HG03354 (cell line): ENCODE measurements around the gene RANBP17.

ENCODE experiments used
- ATAC-seq: cut with Tn5 transposase; IDR thresholded peaks from one replicate; pipeline ENCODE4 v1.9.1; 2021; ENCODE audit warnings: mild to moderate bottlenecking; ENCODE audit not compliant: unreplicated experiment, poor library complexity, severe bottlenecking

RANBP17 gene

GRCh38 chr5:171055875-171056454, 194.1 kb downstream of the RANBP17 start:
- no peak for ATAC-seq

- no peak for ATAC-seq
Measured at GRCh38 chr5:171067540-171068130, 205.8 kb downstream of the RANBP17 start.

DNA sequence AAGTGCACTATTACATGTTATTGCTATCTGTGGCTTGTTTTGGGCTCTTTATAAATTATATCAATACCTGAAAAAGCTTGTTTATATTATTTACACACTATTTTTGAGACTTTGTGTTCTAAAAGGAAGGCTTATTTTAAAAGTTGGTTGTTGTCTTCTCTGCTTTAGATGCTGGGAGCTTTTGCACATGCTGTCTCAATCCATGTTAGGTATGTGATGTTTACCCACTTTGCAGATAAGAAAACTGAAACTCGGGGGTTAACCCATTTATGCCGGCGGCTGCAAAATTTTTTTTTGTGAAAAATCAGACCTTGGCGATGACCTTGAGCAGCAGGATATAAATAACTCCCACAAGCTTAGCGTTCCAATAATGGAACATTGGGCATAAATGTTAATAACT, 212.9 kb downstream of the RANBP17 start:
- ATAC-seq = no peak

DNA sequence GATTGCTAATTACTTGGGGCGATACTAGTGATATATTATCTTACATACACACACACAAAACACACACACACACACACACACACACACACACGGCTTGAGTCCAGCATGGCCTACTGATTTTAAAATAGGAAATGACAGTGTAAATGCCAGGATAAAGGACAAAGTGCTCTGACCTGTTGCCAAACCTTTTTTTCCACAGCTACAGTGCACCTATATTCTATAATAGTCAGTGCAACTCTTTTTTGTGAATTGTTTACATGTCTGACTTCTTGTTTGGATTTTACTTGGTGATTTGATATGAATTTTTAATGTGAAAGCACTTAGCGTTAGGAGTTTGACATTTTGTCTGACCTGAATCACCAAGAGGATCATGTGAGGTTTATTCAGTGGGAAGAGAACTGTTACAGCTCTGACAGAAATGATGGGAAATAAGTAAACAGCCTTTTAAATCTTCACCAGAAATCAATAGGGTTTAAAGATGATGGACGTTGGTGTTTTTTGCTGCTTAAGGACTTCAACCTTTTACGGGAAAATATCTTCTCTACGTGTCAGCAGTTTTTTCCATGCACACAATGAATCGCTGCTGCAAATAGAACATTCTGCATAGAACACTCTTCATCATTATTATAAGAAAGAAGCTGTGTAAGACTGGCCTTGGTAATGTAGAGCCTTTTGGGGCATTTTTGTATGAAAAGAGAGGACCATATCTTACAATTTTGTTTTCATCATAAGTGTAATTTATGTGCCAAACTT, 218.5 kb downstream of the RANBP17 start:
- no peak for ATAC-seq

- no peak for ATAC-seq
Measured at GRCh38 chr5:171081319-171081718, 219.5 kb downstream of the RANBP17 start.

DNA sequence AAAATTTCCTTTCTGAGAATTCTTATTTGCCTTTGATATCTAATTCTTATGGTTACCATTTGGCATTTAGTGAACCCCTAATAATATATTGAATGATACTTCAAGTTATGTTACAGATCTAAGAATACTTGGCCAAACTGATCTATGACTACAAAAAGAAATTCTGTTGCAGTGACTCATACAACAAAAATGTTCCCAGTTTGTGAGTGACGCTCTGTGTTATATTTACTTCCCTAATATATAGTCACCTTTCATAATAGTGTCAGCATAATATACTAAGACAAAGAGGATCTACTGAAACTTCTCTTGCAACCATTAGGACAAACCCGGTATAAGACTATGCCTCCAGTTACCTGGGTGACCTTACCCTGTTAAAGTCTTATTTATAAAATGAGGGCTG, 230.4 kb downstream of the RANBP17 start:
- no peak for ATAC-seq

DNA sequence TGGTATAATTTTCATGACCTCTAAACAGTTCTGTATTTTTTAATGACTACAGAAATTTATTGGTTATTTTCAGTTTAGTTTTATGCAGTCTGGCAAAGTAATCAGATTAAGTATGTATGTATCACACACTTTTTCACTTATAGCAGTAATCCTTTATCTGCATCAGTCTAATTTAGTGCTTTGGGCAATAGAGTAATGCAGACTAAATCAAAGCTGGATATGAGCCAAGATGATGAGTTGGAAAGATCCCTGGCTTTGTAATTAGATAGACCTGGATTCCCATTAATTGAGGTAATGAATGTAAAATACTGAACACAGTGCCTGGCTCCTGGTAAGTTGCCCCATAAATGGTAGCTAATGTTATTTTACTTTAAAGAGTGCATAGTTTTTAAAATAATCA, 231.8 kb downstream of the RANBP17 start:
- ATAC-seq = no peak

DNA sequence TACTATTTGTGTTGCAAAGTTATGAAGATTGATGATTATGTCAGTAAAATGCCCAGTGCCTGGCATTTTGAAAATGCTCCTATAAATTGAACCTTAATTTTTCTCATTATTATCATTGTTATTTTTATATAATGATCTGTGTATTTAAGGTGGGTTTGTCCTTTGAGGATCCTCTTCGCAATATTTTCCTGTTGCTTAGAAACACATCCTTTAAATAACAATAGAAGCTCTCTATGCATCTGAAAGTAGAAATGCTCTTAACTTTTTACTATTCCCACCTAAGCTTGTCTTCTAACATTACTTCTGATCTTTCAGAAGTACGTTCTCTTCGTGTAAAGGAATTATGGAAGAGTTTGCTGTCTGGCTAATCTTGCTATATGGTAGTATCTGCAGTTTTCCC, 232.5 kb downstream of the RANBP17 start:
- ATAC-seq = no peak

DNA sequence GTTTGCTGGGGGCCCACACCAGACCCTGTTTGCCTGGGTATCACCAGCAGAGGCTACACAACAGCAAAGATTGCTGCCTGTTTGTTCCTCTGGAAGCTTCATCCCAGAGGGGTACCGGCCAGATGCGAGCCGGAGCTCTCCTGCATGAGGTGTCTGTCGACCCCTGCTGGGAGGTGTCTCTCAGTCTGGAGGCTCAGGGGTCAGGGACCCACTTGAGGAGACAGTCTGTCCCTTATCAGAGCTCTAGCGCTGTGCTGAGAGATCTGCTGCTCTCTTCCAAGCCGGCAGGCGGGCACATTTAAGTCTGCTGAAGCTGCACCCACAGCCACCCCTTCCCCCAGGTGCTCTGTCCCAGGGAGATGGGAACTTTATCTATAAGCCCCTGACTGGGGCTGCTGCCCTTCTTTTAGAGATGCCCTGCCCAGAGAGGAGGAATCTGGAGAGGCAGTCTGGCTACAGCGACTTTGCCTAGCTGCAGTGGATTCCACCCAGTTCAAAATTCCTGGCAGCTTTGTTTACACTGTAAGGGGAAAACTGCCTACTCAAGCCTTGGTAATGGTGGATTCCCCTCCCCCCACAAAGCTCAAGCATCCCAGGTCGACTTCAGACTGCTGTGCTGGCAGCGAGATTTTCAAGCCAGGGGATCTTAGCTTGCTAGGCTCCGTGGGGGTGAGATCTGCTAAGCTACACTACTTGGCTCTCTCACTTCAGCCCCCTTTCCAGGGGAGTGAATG, 241.2 kb downstream of the RANBP17 start:
- ATAC-seq = no peak

GRCh38 chr5:171107669-171108068, 245.9 kb downstream of the RANBP17 start:
- ATAC-seq = no peak

GRCh38 chr5:171115519-171115918, 253.7 kb downstream of the RANBP17 start:
- ATAC-seq = no peak

GRCh38 chr5:171116719-171117118, 254.9 kb downstream of the RANBP17 start:
- ATAC-seq = no peak

- ATAC-seq = no peak
Measured at GRCh38 chr5:171120986-171121622, 259.3 kb downstream of the RANBP17 start.

GRCh38 chr5:171121638-171122037, 259.8 kb downstream of the RANBP17 start:
- ATAC-seq = no peak

GRCh38 chr5:171122372-171122771, 260.6 kb downstream of the RANBP17 start:
- ATAC-seq = no peak

GRCh38 chr5:171123417-171123816, 261.6 kb downstream of the RANBP17 start:
- no peak for ATAC-seq

DNA sequence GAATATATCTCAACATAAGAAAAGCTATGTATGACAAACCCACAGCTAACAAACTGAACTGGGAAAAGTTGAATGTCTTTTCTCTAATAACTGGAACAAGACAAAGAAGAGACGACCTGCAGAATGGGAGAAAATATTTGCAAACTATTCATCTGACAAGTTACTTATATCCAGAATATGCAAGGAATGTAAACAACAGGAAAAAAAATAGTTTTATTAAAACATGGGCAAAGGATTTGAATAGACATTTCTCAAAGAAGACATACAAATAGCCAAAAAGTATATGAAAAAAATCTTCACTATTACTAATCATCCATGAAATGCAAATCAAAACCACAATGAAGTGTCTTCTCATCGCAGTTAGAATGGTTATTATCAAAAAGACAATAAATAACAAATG, 265.5 kb downstream of the RANBP17 start:
- ATAC-seq = no peak

- no peak for ATAC-seq
Measured at GRCh38 chr5:171128136-171128535, 266.3 kb downstream of the RANBP17 start.

DNA sequence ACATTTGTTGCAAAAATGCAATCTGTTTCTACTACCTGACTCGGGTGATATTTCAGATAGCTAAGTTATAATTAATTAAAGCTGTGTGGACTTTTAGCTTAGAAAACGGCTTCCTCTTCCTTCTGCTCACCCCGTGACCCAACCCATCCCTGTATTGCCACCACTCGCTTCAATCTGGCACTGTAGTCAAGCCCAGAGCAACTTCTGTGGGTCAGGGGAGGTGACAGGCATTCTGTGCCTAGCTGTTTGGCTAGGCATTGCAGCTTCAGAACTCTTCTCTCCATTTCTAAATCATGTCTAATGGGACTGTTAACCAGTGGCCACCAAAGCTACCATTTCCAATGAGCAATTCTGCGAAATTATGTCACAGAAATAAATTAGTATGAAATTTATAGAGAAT, 267.5 kb downstream of the RANBP17 start:
- no peak for ATAC-seq

DNA sequence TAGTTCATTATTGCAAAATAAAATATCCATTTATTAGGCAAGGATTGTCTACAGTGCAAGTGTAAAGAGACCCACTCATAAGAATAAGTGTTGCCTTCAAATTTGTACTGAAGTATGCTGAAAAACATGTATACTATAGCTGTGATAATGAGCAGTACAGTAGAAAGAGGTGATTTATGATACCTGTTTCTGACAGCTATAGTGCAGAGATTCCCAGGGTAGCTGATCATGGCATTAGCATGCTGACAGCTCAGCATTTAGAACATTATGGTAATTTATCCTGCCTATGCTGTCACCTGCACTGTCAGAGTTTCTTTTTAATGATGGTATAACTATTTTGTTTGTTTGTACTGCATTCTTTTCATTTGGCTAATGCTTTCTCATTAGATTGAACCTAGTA, 269.7 kb downstream of the RANBP17 start:
- no peak for ATAC-seq
